ENCODE data around the gene PCDHGA2.
A peak's percentile ranks its signal among the peaks of the same experiment; 100 is the strongest.

Gene PCDHGA2

GRCh38 chr5:141354900-141355469 lies 16.4 kb downstream of the PCDHGA2 start, which contains the start of gene PCDHGA4:
TSS of gene PCDHGA4 (plus strand) at chr5:141355021. CDS start at chr5:141355108, 87 bp downstream.
- no peak for DNase-seq (ENCODE audit: low spot score)
- no peak for TF ChIP-seq CTCF (IDR thresholded peaks at IDR 0.05)
- H3K27ac ChIP-seq, result no peak within 1 kb of the TSS
- peak within 1 kb of the TSS; percentile 60 for H3K4me3 ChIP-seq

GRCh38 chr5:141355641-141356040 lies 17.1 kb downstream of the PCDHGA2 start:
- no peak for TF ChIP-seq CTCF (IDR thresholded peaks at IDR 0.05)
- Histone ChIP-seq H3K4me3 (peak overlapping the region; percentile 60), H3K27ac (no peak overlapping the region)
- no peak for DNase-seq (ENCODE audit: low spot score)

- DNase-seq (ENCODE audit: low spot score), result no peak
- TF ChIP-seq CTCF (IDR thresholded peaks at IDR 0.05), result no peak
- no peak overlapping the region for H3K4me3 ChIP-seq
- H3K27ac ChIP-seq, result no peak overlapping the region
Measured at GRCh38 chr5:141356133-141356532, 17.6 kb downstream of the PCDHGA2 start.

GRCh38 chr5:141356950-141357349 lies 18.4 kb downstream of the PCDHGA2 start:
- no peak for TF ChIP-seq CTCF (IDR thresholded peaks at IDR 0.05)
- peak overlapping the region; percentile 45 for H3K4me3 ChIP-seq
- no peak for DNase-seq (ENCODE audit: low spot score)
- no peak overlapping the region for H3K27ac ChIP-seq

- no peak for DNase-seq (ENCODE audit: low spot score)
- no peak within 1 kb of the TSS for H3K27ac ChIP-seq
- no peak for TF ChIP-seq CTCF (IDR thresholded peaks at IDR 0.05)
- H3K4me3 ChIP-seq, result peak within 1 kb of the TSS; percentile 49
Measured at GRCh38 chr5:141359790-141360426, 21.3 kb downstream of the PCDHGA2 start, which contains the start of gene PCDHGB2. TSS of gene PCDHGB2 (plus strand) at chr5:141359994. CDS start at chr5:141360136, 142 bp downstream.

GRCh38 chr5:141360685-141361084 lies 22.1 kb downstream of the PCDHGA2 start:
- no peak for DNase-seq (ENCODE audit: low spot score)
- Histone ChIP-seq H3K4me3 (peak overlapping the region; percentile 49), H3K27ac (no peak overlapping the region)
- no peak for TF ChIP-seq CTCF (IDR thresholded peaks at IDR 0.05)

GRCh38 chr5:141362719-141363118 lies 24.2 kb downstream of the PCDHGA2 start:
- no peak for TF ChIP-seq CTCF (IDR thresholded peaks at IDR 0.05)
- Histone ChIP-seq H3K27ac (no peak overlapping the region), H3K4me3 (no peak overlapping the region)
- no peak for DNase-seq (ENCODE audit: low spot score)

Data from coronary artery (tissue), 2 donors.